Stimulated activated naive CD8-positive, alpha-beta T cell treated with anti-CD3 and anti-CD28 coated beads, Interleukin-15, Interleukin-2, amounts not matched to agents 100 ng/mL and 50 ng/mL, for 24 hours (primary cell): Measurements from ENCODE around the gene PDE2A.

Experiments used
- H3K27ac Mint-ChIP-seq: one replicate; pipeline ENCODE4 v1.8.0; 2021; ENCODE audit warnings: mild to moderate bottlenecking, mixed read lengths
- H3K27me3 Mint-ChIP-seq: one replicate; pipeline ENCODE4 v1.8.0; 2021; ENCODE audit warnings: mixed read lengths
- H3K36me3 Mint-ChIP-seq: one replicate; pipeline ENCODE4 v1.8.0; 2021; ENCODE audit warnings: low read depth, mixed read lengths
- H3K4me1 Mint-ChIP-seq: one replicate; pipeline ENCODE4 v1.8.0; 2021; ENCODE audit warnings: low read depth, mixed read lengths
- H3K4me3 Mint-ChIP-seq: one replicate; pipeline ENCODE4 v1.8.0; 2021; ENCODE audit warnings: mild to moderate bottlenecking, mixed read lengths
- H3K9me3 Mint-ChIP-seq: one replicate; pipeline ENCODE4 v1.8.0; 2021; ENCODE audit warnings: mixed read lengths

The PDE2A gene

GRCh38 chr11:72595292-72595684, 78.9 kb downstream of the PDE2A start:
- Mint-ChIP-seq H3K9me3 (no peaks in the 10 kb centered on the region), H3K36me3 (no peaks in the 10 kb centered on the region), H3K4me1 (peaks cover 22% of the 10 kb centered on the region), H3K27ac (no peak overlapping the region), H3K4me3 (no peak overlapping the region), H3K27me3 (peaks cover 18% of the 10 kb centered on the region)

GRCh38 chr11:72594493-72595291, 79.5 kb downstream of the PDE2A start:
- Mint-ChIP-seq H3K27ac (no peak overlapping the region), H3K27me3 (peaks cover 22% of the 10 kb centered on the region), H3K36me3 (no peaks in the 10 kb centered on the region), H3K4me3 (no peak overlapping the region), H3K9me3 (no peaks in the 10 kb centered on the region), H3K4me1 (peaks cover 26% of the 10 kb centered on the region)

DNA sequence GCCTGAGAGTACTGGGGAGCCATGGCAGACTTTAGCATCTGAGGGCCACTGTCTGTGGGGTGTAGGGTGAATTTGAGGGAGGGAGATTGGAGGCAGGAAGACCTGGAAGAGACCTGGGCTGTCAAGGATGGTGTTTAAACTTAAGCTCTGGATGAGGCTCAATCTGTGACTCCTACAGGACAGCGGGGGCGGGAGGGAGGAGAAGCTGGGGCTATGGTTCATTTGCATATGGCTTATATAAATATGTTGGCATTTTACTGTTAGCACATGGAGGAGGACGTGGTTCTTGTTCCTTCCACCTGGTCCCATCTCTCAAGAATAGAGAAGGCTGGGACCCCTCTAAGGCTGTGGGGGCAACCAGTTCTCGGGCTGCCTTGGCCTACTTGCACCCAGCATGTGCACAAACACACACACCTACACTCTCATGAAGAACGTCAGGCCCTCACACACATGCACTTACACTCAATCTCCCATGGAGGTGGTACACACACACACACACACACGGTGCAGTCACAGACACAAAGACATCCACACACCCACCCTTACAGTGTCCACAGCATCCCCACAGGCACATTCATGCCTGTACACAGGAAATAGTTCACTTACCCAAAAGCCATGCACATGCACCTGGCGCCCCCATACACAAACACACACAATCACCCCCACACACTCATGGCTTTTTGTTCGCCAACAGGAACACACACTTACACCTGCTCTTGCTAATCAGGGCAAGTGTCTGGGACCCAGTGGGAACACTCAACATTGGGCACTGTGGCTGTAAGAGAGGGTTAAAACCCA, 81.3 kb downstream of the PDE2A start:
- H3K4me1 Mint-ChIP-seq = peaks cover 30% of the 10 kb centered on the region
- H3K4me3 Mint-ChIP-seq = no peak overlapping the region
- no peak overlapping the region for H3K27ac Mint-ChIP-seq
- H3K9me3 Mint-ChIP-seq = no peaks in the 10 kb centered on the region
- peaks cover 33% of the 10 kb centered on the region for H3K27me3 Mint-ChIP-seq
- no peaks in the 10 kb centered on the region for H3K36me3 Mint-ChIP-seq

DNA sequence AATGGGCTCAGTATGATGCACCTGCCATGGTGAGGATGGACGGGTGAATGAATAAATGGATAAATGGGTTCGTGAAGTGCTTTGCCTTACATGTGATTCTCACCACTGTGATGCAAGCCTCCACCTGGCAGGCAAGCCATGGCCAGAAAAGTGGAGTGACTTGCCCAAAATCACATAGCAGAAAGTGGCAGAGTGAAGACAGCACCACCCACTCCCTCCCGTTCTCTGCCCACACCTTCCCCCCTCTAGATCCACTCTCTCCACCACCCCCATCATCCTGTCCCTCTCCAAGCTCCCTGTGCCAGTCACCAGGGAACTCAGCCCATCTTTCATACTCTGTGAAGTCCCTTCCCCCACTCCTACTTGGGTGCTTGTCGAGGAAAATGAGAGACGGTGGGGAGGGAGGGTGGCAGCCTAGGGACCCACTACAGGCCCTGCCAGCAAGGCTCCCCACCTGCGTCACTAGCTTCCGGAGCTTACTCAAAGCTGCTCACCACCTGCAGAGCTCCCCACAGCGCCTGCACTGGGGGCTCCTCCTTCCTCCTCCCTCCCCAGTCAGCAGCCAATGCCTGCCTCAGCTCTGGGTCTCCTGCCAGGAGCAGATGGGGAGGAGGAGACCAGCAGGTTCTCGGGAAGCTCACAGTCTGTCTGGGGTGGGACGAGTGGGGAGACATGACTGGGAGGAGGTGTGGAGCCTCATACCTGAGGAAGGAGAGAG, 82.3 kb downstream of the PDE2A start:
- Mint-ChIP-seq H3K27me3 (peaks cover 43% of the 10 kb centered on the region), H3K9me3 (no peaks in the 10 kb centered on the region), H3K36me3 (no peaks in the 10 kb centered on the region), H3K27ac (no peak overlapping the region), H3K4me1 (peaks cover 30% of the 10 kb centered on the region), H3K4me3 (no peak overlapping the region)

- Mint-ChIP-seq H3K4me1 (peaks cover 30% of the 10 kb centered on the region), H3K36me3 (no peaks in the 10 kb centered on the region), H3K27ac (no peak overlapping the region), H3K27me3 (peaks cover 43% of the 10 kb centered on the region), H3K9me3 (no peaks in the 10 kb centered on the region), H3K4me3 (peak overlapping the region; percentile 8)
Measured at GRCh38 chr11:72591023-72591422, 83.2 kb downstream of the PDE2A start.

DNA sequence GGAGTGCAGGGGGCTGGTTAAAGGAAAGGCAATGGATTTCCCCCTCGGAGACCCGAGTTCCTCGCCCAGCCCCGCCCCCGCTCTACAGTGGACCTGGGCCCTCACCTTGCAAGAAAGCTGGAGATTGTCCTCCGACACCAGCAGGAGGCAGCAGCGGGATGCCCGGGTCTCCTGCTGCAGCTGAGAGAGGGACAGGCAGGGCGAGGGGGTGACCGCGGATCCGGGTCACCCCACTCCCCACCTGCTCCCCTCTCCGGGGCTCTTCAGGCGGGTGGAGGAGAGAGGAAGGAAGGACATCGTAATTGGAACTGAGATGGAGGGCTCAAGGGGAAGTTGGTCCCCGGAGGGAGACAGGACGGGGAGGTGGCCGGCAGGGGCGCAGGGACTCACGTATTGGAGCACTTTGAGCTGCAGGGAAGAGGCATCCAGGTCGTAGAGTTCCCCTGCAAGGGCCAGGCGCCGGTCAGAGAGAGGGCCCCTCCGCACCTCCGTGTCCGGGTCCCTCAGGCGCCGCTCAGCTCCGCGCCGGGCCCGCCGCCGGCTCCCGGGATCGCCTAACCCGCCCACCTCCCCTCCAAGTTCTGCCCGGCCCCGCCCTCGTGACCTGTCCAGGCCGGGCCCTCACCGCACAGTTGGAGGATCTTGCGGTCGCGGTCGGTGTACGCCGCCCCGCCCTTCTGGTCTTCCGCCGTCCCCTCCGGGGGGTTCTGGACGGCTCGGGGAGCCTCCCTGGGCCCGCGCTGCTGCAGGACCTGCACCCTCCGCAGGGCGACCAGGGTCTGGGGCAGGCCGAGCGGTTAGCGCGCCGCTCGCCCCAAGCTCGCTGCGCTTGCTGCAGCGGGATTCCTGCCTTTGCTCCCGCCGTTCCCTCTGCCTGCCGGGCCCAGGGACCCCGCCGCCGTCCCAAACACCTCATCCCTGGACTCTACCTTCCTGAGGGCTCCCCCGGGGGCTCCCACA, 84.1 kb downstream of the PDE2A start:
- Mint-ChIP-seq H3K27me3 (peaks cover 43% of the 10 kb centered on the region), H3K9me3 (no peaks in the 10 kb centered on the region), H3K27ac (no peak overlapping the region), H3K4me3 (peak overlapping the region; percentile 64), H3K4me1 (peaks cover 38% of the 10 kb centered on the region), H3K36me3 (no peaks in the 10 kb centered on the region)

- Mint-ChIP-seq H3K36me3 (no peaks in the 10 kb centered on the region), H3K27me3 (peaks cover 45% of the 10 kb centered on the region), H3K4me3 (peak overlapping the region; percentile 64), H3K27ac (no peak overlapping the region), H3K9me3 (no peaks in the 10 kb centered on the region), H3K4me1 (peaks cover 45% of the 10 kb centered on the region)
Measured at GRCh38 chr11:72588421-72589410, 85.5 kb downstream of the PDE2A start.

GRCh38 chr11:72587696-72588095, 86.5 kb downstream of the PDE2A start:
- no peaks in the 10 kb centered on the region for H3K9me3 Mint-ChIP-seq
- H3K4me3 Mint-ChIP-seq = no peak overlapping the region
- H3K27ac Mint-ChIP-seq = no peak overlapping the region
- H3K4me1 Mint-ChIP-seq = peaks cover 45% of the 10 kb centered on the region
- H3K36me3 Mint-ChIP-seq = no peaks in the 10 kb centered on the region
- peaks cover 43% of the 10 kb centered on the region for H3K27me3 Mint-ChIP-seq

- Mint-ChIP-seq H3K9me3 (no peaks in the 10 kb centered on the region), H3K36me3 (no peaks in the 10 kb centered on the region), H3K27ac (no peak overlapping the region), H3K4me1 (peaks cover 33% of the 10 kb centered on the region), H3K27me3 (peaks cover 40% of the 10 kb centered on the region), H3K4me3 (no peak overlapping the region)
Measured at GRCh38 chr11:72586321-72587090, 87.7 kb downstream of the PDE2A start.

DNA sequence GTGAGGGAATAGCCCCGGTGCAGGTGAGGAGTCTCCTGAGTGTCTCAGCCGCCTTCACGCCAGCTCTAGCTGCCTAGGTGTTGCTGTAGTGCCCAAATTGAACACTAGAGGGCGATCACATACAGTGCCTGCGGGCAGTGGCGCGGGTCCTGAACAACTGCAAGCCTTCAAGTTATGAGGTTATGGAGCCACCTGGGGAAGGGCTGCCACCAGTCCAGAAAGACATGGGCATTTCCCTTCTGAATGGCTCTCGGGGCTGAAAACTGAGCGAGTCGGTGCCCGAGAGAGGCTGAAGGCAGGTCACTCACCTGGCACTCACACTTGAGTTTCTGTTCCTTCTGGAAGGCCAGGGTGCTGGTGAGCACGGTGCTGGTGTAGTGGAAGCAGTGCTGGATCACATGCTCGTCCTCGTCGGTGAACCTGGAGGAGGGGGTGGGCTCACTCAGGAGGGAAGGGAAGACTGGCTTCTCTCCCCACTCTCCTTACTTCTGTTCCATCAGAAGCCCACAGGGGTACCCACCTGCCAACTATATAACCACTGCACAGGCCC, 88.4 kb downstream of the PDE2A start:
- no peaks in the 10 kb centered on the region for H3K36me3 Mint-ChIP-seq
- peaks cover 27% of the 10 kb centered on the region for H3K4me1 Mint-ChIP-seq
- no peaks in the 10 kb centered on the region for H3K9me3 Mint-ChIP-seq
- H3K27ac Mint-ChIP-seq = no peak overlapping the region
- peaks cover 33% of the 10 kb centered on the region for H3K27me3 Mint-ChIP-seq
- H3K4me3 Mint-ChIP-seq = peak overlapping the region; percentile 46

DNA sequence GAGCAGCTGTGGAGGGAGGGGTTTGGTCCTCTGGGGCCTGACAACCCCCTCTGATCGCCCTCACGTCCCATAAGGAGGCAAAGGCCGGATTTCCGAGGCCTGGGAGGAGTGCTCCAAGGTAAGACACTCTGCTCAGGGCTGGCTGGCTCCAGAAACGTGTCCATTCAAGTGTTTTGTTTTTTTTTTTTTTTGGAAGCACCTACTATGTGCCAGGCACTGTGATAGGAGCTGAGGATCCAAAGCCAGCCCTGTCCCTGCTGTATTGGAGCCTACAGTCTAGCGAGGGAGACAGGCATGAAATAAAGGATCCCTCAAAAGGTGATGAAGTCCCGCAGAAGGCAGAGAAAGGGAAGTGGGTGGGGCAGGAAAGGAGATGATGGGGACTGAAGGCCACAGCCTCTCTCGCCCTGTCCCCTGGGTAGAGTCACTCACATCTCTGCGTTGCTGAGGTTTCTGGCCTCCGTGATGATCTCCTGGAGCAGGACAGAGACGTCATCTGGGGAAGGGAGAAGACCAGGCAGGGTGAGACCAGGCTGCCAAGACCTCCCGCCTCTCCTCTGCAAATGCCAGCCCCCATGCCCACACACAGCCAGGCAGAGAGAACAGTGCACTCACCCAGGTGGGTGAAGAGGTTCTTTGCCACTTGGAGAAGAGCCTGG, 89.2 kb downstream of the PDE2A start:
- H3K4me3 Mint-ChIP-seq = peak overlapping the region; percentile 73
- no peak overlapping the region for H3K27ac Mint-ChIP-seq
- H3K36me3 Mint-ChIP-seq = no peaks in the 10 kb centered on the region
- H3K9me3 Mint-ChIP-seq = no peaks in the 10 kb centered on the region
- H3K27me3 Mint-ChIP-seq = peaks cover 29% of the 10 kb centered on the region
- peaks cover 23% of the 10 kb centered on the region for H3K4me1 Mint-ChIP-seq

DNA sequence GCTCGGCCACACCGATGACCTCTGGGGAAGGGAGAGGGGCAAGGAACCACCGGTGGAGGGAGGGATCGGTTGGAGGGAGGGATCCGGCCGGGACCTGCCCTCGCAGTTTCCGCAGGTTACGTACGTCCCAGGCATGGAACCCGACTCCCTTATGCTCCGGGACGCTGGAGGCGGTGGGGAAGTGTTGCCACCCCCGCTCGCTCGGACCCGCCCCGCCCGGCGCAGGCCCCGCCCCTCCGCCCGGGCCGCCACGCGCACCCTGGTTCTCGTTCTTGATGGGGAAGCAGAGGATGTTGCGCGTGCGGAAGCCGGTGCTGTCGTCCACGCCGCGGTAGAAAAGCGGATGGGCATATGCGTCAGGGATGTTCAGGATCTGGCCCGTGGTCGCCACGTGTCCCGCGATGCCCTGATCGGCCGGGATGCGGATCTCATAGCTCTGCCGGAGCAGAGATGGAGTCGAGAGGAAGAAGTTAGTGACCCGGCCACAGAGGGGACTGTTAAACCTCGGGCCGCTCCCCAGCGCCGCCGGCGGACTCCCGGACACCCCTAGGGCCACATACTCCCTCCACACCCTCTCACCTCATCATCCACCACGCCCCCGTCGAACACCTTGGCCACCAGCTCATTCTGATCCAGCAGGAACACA, 89.8 kb downstream of the PDE2A start:
- H3K27ac Mint-ChIP-seq = no peak overlapping the region
- H3K9me3 Mint-ChIP-seq = no peaks in the 10 kb centered on the region
- no peaks in the 10 kb centered on the region for H3K36me3 Mint-ChIP-seq
- peaks cover 17% of the 10 kb centered on the region for H3K4me1 Mint-ChIP-seq
- peaks cover 23% of the 10 kb centered on the region for H3K27me3 Mint-ChIP-seq
- peak overlapping the region; percentile 73 for H3K4me3 Mint-ChIP-seq
